ENCODE measurements around the gene SLC35F1.

SLC35F1 gene

GRCh38 chr6:118344014-118344670 is 437.1 kb downstream of the SLC35F1 start:
- no peak for TF ChIP-seq CTCF (IDR thresholded peaks at IDR 0.05; ENCODE audit: borderline replicate concordance, extremely low read depth, low read length, poor library complexity, severe bottlenecking)
- no peak for TF ChIP-seq EZH2 (IDR thresholded peaks at IDR 0.05; ENCODE audit: borderline replicate concordance, low read depth, low read length, severe bottlenecking)
- Histone ChIP-seq H2AFZ (ENCODE audit: low read depth, low read length) (no peak overlapping the region), H3K4me3 (ENCODE audit: low read depth in 1 of 2, low read length in 2 of 2) (no peak overlapping the region), H3K27ac (ENCODE audit: low read length) (no peak overlapping the region), H3K79me2 (ENCODE audit: insufficient read depth, low read length) (no peaks in the 10 kb centered on the region), H3K9me3 (ENCODE audit: insufficient read depth, low read length, severe bottlenecking) (peaks cover 2% of the 10 kb centered on the region), H3K36me3 (ENCODE audit: insufficient read depth, low read length) (no peaks in the 10 kb centered on the region), H3K9ac (ENCODE audit: low read depth, low read length) (no peak overlapping the region), H3K27me3 (ENCODE audit: insufficient read depth, low read length, poor library complexity) (no peaks in the 10 kb centered on the region), H3K4me1 (ENCODE audit: insufficient read depth, low read length) (no peaks in the 10 kb centered on the region), H4K20me1 (ENCODE audit: insufficient read depth, low read length) (no peaks in the 10 kb centered on the region), H3K4me2 (ENCODE audit: insufficient read depth, low read length) (no peak overlapping the region)
- ATAC-seq (ENCODE audit: insufficient read depth, low read depth) (no peak), DNase-seq (no peak)

GRCh38 chr6:118350881-118351430 is 443.9 kb downstream of the SLC35F1 start:
- Histone ChIP-seq H3K9me3 (ENCODE audit: insufficient read depth, low read length, severe bottlenecking) (no peaks in the 10 kb centered on the region), H3K9ac (ENCODE audit: low read depth, low read length) (no peak overlapping the region), H3K27me3 (ENCODE audit: insufficient read depth, low read length, poor library complexity) (no peaks in the 10 kb centered on the region), H3K36me3 (ENCODE audit: insufficient read depth, low read length) (no peaks in the 10 kb centered on the region), H3K4me1 (ENCODE audit: insufficient read depth, low read length) (no peaks in the 10 kb centered on the region), H3K27ac (ENCODE audit: low read length) (no peak overlapping the region), H4K20me1 (ENCODE audit: insufficient read depth, low read length) (no peaks in the 10 kb centered on the region), H3K79me2 (ENCODE audit: insufficient read depth, low read length) (no peaks in the 10 kb centered on the region), H3K4me3 (ENCODE audit: low read depth in 1 of 2, low read length in 2 of 2) (no peak overlapping the region), H2AFZ (ENCODE audit: low read depth, low read length) (no peak overlapping the region), H3K4me2 (ENCODE audit: insufficient read depth, low read length) (no peak overlapping the region)
- no peak for DNase-seq
- no peak for TF ChIP-seq EZH2 (IDR thresholded peaks at IDR 0.05; ENCODE audit: borderline replicate concordance, low read depth, low read length, severe bottlenecking)
- TF ChIP-seq CTCF (IDR thresholded peaks at IDR 0.05; ENCODE audit: borderline replicate concordance, extremely low read depth, low read length, poor library complexity, severe bottlenecking): no peak
- ATAC-seq (ENCODE audit: insufficient read depth, low read depth): no peak

GRCh38 chr6:118353564-118353963 is 446.5 kb downstream of the SLC35F1 start:
- H4K20me1 ChIP-seq (ENCODE audit: insufficient read depth, low read length): no peaks in the 10 kb centered on the region
- H3K27ac ChIP-seq (ENCODE audit: low read length): no peak overlapping the region
- no peaks in the 10 kb centered on the region for H3K4me1 ChIP-seq (ENCODE audit: insufficient read depth, low read length)
- H2AFZ ChIP-seq (ENCODE audit: low read depth, low read length): no peak overlapping the region
- TF ChIP-seq EZH2 (IDR thresholded peaks at IDR 0.05; ENCODE audit: borderline replicate concordance, low read depth, low read length, severe bottlenecking) (no peak), CTCF (IDR thresholded peaks at IDR 0.05; ENCODE audit: borderline replicate concordance, extremely low read depth, low read length, poor library complexity, severe bottlenecking) (no peak)
- H3K4me2 ChIP-seq (ENCODE audit: insufficient read depth, low read length): no peak overlapping the region
- no peak for ATAC-seq (ENCODE audit: insufficient read depth, low read depth)
- no peaks in the 10 kb centered on the region for H3K79me2 ChIP-seq (ENCODE audit: insufficient read depth, low read length)
- no peaks in the 10 kb centered on the region for H3K27me3 ChIP-seq (ENCODE audit: insufficient read depth, low read length, poor library complexity)
- DNase-seq: no peak
- no peaks in the 10 kb centered on the region for H3K9me3 ChIP-seq (ENCODE audit: insufficient read depth, low read length, severe bottlenecking)
- no peak overlapping the region for H3K4me3 ChIP-seq (ENCODE audit: low read depth in 1 of 2, low read length in 2 of 2)
- H3K36me3 ChIP-seq (ENCODE audit: insufficient read depth, low read length): no peaks in the 10 kb centered on the region
- no peak overlapping the region for H3K9ac ChIP-seq (ENCODE audit: low read depth, low read length)
